Mucosa of stomach (tissue), 1 donor: ENCODE data around the gene FAU.

Experiments
- H3K27me3 ChIP-seq: one replicate; pipeline ENCODE4 v1.7.0; 2013; ENCODE audit warnings: mild to moderate bottlenecking, low read length; ENCODE audit not compliant: control insufficient read depth, insufficient read depth
- H3K36me3 ChIP-seq: one replicate; pipeline ENCODE4 v1.7.0; 2013; ENCODE audit warnings: low read length; ENCODE audit not compliant: control insufficient read depth, insufficient read depth
- H3K4me1 ChIP-seq: one replicate; pipeline ENCODE4 v1.7.0; 2013; ENCODE audit warnings: mild to moderate bottlenecking, low read length; ENCODE audit not compliant: control insufficient read depth, insufficient read depth
- H3K4me3 ChIP-seq: one replicate; pipeline ENCODE4 v1.7.0; 2013; ENCODE audit warnings: low read length
- H3K9ac ChIP-seq: one replicate; pipeline ENCODE4 v1.7.0; 2013; ENCODE audit warnings: mild to moderate bottlenecking, low read length, moderate library complexity
- H3K9me3 ChIP-seq: one replicate; pipeline ENCODE4 v1.7.0; 2013; ENCODE audit warnings: mild to moderate bottlenecking, low read length, moderate library complexity; ENCODE audit not compliant: control insufficient read depth
- donor health status: Pancreatic carcinoma.

Gene FAU

DNA sequence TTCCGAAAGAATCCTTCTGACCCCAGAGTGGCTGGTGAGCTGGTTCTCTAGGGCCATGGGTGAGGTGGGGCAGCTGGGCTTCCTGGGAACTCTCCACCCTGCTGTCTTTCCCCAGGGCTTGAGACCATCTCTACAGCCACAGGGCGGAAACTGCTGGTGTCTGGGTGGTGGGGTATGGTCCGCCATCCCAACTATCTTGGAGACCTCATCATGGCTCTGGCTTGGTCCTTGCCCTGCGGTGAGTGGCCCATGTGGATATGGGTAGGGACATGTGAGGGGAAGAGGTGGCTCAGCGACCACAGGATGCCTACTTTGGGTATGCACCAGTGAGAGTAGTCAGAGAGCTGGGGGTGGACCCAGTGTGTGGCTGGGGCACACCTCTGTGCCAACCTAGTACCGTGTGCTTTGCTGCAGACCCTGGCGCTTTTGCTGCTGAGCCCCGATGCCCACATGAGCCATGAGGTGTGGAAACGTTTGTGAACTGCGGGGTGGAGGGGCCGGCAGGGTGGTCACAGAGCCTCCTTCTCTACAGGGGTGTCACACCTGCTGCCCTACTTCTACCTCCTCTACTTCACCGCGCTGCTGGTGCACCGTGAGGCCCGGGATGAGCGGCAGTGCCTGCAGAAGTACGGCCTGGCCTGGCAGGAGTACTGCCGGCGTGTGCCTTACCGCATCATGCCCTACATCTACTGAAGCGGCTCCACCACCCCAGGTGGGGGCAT, 6.4 kb downstream of the FAU start:
- peaks cover 22% of the 10 kb centered on the region for H3K36me3 ChIP-seq
- peak overlapping the region; percentile 73 for H3K9ac ChIP-seq
- H3K4me1 ChIP-seq = peaks cover 50% of the 10 kb centered on the region
- H3K27me3 ChIP-seq = no peaks in the 10 kb centered on the region
- H3K4me3 ChIP-seq = no peak overlapping the region
- no peaks in the 10 kb centered on the region for H3K9me3 ChIP-seq

DNA sequence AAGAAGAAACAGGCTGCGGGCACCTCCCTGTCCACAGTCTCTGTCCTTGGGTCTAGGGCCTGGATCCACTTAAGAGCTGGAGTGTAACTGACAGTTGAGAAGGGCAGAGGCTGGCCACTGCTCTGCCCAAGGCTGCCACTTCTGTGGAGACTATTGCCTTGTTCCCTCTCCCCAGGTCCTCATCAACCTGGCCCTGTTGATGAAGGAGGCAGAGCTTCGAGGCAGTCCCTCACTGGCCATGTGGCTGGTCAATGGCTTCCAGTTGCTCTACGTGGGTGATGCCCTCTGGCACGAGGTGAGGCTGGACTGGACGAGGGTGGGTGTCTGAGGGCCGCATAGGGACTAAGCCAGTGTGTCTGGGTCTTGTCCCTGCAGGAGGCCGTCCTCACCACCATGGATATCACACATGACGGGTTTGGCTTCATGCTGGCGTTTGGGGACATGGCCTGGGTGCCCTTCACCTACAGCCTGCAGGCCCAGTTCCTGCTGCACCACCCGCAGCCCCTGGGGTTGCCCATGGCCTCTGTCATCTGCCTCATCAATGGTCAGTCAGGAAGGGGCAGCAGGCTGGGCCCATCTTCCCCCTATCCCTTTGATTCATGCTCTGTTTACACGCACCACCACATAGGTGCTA, 7.3 kb downstream of the FAU start:
- Histone ChIP-seq H3K27me3 (no peaks in the 10 kb centered on the region), H3K4me1 (peaks cover 51% of the 10 kb centered on the region), H3K9ac (no peak overlapping the region), H3K9me3 (no peaks in the 10 kb centered on the region), H3K36me3 (peaks cover 14% of the 10 kb centered on the region), H3K4me3 (no peak overlapping the region)

DNA sequence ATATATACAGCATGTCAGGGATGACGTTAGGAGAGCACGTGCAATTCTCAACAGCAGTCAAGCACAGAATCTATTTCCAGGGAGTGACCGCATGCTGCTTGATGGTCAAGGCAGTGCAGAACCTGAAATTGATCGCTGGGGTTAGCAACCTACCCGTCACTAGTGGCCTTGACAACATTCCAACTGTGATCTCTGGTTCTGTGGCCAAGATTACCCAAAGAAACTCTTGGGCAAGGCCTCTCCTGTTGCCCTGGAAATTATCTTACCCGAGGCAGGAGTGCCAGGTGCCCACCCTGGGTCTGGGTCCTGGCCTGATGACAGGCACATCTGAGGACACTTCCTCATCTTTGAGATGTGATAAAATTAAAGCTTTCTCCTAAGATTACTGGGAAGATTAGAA, 8.1 kb downstream of the FAU start:
- Histone ChIP-seq H3K27me3 (no peaks in the 10 kb centered on the region), H3K4me3 (no peak overlapping the region), H3K9me3 (no peaks in the 10 kb centered on the region), H3K9ac (no peak overlapping the region), H3K36me3 (peaks cover 12% of the 10 kb centered on the region), H3K4me1 (peaks cover 51% of the 10 kb centered on the region)

DNA sequence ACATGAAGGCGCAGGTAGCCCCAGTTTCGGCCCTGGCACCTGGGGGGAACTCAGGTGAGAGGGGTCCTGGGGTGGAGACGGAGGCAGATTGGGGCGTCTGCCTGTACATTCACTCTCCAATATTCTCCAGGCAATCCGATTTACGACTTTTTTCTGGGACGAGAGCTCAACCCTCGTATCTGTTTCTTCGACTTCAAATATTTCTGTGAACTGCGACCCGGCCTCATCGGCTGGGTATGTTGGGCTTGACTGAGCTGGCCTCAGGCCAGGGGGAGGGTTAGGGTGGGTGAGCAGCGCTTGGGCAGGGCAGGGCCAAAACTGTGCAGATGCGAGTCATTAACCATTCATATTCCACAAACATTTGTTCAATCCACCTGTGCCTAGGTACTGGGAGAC, 8.6 kb downstream of the FAU start:
- no peaks in the 10 kb centered on the region for H3K27me3 ChIP-seq
- H3K9me3 ChIP-seq = no peaks in the 10 kb centered on the region
- H3K36me3 ChIP-seq = peaks cover 7% of the 10 kb centered on the region
- peak overlapping the region; percentile 68 for H3K9ac ChIP-seq
- H3K4me3 ChIP-seq = no peak overlapping the region
- peaks cover 51% of the 10 kb centered on the region for H3K4me1 ChIP-seq

DNA sequence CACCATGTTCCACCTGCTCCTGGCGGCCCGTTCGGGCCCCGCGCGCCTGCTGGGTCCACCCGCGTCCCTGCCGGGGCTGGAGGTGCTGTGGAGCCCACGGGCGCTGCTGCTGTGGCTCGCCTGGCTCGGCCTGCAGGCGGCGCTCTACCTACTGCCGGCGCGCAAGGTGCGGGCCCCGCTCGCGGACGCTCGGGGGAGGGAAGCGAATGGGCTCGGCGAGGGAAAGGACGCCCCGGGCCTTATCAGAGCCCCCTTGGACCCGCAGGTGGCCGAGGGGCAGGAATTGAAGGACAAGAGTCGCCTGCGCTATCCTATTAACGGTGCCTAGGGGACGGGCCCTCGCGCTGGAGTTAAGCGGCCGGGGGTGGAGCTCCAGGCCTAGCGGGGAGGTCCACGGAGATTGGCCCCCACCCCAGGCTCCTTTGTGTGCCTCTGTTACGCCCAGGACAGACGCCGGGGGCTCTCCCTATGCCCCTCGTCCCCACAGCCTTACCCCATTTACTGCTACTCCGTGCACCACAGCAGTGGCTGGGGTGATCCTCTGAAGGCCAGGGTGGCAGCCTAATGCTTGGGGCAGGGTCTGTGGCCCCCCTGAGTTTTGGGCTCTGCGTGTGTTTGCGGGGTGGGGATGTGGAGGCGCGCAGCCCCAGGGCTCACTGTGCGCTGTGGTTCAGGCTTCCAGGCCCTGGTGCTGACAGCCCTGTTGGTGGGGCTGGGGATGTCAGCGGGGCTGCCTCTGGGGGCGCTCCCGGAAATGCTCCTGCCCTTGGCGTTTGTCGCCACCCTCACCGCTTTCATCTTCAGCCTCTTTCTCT, 9.2 kb downstream of the FAU start:
- no peaks in the 10 kb centered on the region for H3K27me3 ChIP-seq
- H3K9ac ChIP-seq = peak overlapping the region; percentile 68
- H3K36me3 ChIP-seq = peaks cover under 1% of the 10 kb centered on the region
- peak overlapping the region; percentile 74 for H3K4me3 ChIP-seq
- no peaks in the 10 kb centered on the region for H3K9me3 ChIP-seq
- peaks cover 51% of the 10 kb centered on the region for H3K4me1 ChIP-seq

DNA sequence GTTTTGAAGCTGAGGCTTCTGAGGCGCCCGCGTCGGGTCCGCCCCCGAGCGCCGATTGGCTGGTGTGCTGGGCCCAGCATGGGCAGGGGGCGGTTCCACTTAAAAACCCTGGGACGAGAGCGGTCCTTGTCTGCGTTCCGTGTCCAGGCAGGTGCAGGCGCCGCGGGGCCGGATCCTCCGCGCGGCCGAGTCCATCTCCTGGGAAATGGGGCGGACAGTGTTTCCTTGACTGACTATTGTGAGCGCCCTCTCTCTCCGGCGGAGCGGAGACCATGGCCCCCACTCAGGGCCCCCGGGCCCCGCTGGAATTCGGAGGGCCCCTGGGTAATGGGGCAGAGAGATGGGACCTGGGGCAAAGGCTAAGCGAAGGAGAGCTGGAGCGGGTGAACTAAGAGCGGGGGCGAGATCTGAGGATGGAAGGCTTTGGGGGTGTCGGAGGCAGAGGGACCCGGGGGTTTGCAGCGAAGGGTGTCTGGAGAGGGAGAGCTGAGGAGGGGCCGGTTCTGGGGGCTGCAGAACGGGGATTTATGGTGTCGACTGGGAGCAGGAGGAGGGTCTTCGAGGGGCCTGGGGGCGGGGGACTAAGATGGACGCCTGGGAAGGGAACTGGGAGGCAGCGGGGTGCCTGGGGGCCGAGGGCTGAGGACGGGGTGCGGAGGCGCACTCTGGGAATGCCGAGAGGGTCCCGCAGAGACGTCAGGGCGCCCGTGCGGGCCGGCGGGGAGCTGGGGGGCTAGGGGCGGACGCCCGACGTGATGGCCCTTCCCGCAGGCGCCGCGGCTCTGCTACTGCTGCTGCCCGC, 10.0 kb downstream of the FAU start, which contains the start of gene TM7SF2:
Gene TM7SF2 (plus strand): TSS at position 129 of the 802 bp plus-strand sequence. CDS start 144 bp downstream, at position 273.
- Histone ChIP-seq H3K36me3 (no peaks in the 10 kb centered on the region), H3K4me3 (peak within 1 kb of the TSS; percentile 74), H3K27me3 (no peaks in the 10 kb centered on the region), H3K9ac (peak within 1 kb of the TSS; percentile 68), H3K4me1 (peaks cover 51% of the 10 kb centered on the region), H3K9me3 (no peaks in the 10 kb centered on the region)

DNA sequence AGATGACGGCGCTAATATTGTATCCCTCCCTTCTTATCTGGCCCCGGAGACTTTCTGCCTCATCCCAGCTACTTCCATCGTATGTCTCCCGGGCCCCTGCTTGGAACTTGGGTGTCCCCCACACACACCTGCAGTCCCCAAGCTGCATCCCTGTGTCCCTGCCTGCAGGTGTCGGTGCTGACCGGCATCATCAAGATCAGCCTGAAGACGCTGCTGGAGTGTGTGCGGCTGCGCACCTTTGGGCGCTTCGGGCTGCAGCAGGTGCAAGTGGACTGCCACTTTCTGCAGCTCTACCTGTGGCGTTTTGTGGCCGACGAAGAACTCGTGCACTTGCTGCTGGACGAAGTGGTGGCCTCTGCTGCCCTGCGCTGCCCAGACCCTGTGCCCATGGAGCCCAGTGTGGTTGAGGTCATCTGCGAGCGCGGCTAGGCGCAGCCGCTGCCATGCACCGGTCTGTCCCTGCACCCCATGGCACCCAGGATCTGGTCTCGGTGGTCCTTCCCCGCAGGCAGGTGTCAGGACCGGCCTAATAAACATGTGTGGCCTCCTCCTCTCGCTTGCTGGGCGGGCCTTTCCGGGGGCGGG, 10.7 kb downstream of the FAU start:
- Histone ChIP-seq H3K9ac (no peak overlapping the region), H3K4me1 (peaks cover 44% of the 10 kb centered on the region), H3K27me3 (no peaks in the 10 kb centered on the region), H3K9me3 (no peaks in the 10 kb centered on the region), H3K36me3 (no peaks in the 10 kb centered on the region), H3K4me3 (no peak overlapping the region)

DNA sequence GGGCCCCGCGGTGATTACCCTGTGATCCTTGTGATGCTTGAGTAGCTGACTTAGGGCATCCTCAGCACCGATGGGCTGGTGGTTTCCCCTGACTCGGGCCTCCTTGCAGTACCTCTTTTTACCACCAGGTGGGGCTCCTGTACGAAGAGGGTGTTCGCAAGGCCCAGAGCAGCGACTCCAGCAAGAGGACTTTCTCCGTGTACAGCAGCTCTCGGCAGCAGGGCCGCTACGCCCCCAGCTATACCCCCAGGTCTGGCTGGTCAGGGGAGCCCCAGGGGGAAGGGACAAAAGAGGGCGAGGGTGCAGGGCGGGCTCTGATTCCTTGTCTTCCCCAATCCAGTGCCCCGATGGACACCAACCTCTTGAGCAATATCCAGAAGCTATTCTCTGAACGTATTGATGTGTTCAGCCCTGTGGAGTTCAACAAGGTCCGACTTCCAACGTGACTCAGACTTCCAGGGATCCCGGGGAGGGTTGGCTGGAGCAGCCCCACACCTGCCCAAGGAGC, 11.5 kb downstream of the FAU start:
- no peaks in the 10 kb centered on the region for H3K27me3 ChIP-seq
- peaks cover 36% of the 10 kb centered on the region for H3K4me1 ChIP-seq
- no peak overlapping the region for H3K9ac ChIP-seq
- H3K36me3 ChIP-seq = no peaks in the 10 kb centered on the region
- H3K4me3 ChIP-seq = no peak overlapping the region
- H3K9me3 ChIP-seq = no peaks in the 10 kb centered on the region

DNA sequence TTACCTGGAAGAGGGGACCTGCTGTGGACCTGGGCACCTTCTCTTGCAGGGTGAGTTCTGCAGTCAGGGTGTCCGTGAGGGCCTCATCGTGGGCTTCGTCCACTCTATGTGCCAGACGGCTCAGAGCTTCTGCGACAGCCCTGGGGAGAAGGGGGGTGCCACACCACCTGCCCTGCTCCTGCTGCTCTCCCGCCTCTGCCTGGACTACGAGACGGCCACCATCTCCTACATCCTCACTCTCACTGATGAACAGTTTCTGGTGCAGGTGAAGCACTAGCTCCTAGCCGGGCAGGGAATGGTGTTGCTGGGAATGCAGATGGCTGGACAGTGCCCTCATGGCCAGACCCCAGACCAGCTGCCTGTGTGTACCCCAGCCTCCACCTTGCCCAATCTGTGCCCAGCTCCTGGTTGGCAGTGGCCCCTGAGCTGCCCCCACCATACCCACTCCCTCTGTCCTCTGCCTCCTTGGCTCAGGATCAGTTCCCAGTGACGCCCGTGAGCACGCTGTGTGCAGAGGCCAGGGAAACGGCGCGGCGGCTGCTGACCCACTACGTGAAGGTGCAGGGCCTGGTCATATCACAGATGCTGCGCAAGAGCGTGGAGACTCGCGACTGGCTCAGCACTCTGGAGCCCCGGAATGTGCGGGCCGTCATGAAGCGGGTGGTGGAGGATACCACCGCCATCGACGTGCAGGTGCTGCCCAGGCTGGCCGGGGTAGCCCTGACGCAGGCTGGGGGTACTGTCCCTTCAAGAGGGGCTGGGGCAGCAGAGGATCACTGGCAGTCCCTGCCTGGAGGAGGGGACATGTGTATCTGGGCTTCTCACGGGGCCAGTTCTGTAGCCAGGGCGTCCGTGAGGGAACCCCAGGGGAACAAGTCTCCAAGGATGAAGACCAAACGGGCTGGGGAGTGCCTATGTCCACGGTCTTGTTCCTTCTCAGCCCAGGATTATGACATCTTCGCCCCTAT, 12.4 kb downstream of the FAU start:
- Histone ChIP-seq H3K9ac (no peak overlapping the region), H3K4me3 (no peak overlapping the region), H3K36me3 (no peaks in the 10 kb centered on the region), H3K27me3 (no peaks in the 10 kb centered on the region), H3K9me3 (no peaks in the 10 kb centered on the region), H3K4me1 (peaks cover 34% of the 10 kb centered on the region)

DNA sequence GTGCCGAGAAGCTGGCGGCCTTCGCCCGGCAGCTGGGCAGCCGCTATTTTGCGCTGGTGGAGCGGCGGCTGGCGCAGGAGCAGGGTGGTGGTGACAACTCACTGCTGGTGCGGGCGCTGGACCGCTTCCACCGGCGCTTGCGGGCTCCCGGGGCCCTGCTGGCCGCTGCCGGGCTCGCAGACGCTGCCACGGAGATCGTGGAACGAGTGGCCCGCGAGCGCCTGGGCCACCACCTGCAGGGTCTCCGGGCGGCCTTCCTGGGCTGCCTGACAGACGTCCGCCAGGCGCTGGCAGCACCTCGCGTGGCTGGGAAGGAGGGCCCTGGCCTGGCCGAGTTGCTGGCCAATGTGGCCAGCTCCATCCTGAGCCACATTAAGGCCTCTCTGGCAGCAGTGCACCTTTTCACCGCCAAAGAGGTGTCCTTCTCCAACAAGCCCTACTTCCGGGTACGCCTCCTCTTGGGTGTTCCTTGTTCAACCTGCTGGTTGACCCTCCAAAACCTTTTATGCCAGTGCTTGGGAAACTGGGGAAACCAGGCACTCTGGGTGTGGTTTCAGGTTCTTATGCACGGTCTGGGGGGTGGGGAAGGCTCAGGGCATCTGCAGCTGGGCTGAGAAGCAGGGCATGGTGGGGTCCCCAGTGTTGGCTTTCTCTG, 13.3 kb downstream of the FAU start:
- Histone ChIP-seq H3K27me3 (no peaks in the 10 kb centered on the region), H3K9me3 (no peaks in the 10 kb centered on the region), H3K4me3 (no peak overlapping the region), H3K4me1 (peaks cover 35% of the 10 kb centered on the region), H3K36me3 (no peaks in the 10 kb centered on the region), H3K9ac (no peak overlapping the region)
